Gastrocnemius medialis (tissue), 4 donors: ENCODE measurements around the gene ATG2A.

Experiments used
- POLR2A ChIP-seq, 2 donors: fragments of 450-650 bp; IDR thresholded peaks; one replicate each; pipeline ENCODE4 v1.6.1; 2017; ENCODE audit warnings: antibody characterized with exemption in 2 of 2, mild to moderate bottlenecking in 2 of 2, moderate library complexity in 2 of 2
- TF ChIP-seq, protein P1 (sequence below), 5 experiments: fragments of 450-650 bp in 3 of 5; fragments of 200-600 bp in 2 of 5; sonication (generic) in 2 of 5; IDR thresholded peaks in 4 of 5; conservative IDR thresholded peaks in 1 of 5; 1 replicate in 4 of 5; 2 replicates in 1 of 5; pipeline ENCODE4 v1.5.1; 2016 to 2019; ENCODE audit warnings: antibody characterized with exemption in 5 of 5, mild to moderate bottlenecking in 3 of 5, moderate library complexity in 3 of 5

DNA sequence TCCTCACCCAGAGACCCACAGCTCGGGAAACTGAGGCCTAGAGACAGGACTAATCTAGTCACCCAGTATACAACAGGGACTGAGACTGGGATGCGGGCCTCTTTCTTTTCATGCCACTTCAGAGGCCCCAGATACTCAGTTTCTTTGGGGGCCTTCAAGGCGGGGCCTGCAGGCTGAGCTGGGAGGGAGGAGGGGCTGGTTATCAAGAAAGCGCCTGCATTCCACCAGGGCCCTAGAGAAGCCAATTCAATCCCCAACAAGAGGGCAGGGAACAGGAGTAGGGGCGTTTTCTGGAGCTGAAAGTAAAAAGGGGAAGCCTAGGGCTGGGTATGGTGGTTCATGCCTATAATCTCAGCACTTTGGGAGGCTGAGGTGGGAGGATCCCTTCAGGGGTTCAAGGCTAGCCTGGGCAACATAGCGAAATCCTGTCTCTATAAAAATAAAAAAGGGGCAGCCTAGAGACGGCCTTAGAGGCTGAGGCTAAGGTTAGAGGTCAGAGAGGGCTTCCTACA, 1.6 kb downstream of the ATG2A start:
- TF ChIP-seq POLR2A (IDR thresholded peaks at IDR 0.05), result no peak
- TF ChIP-seq, protein P1, sequence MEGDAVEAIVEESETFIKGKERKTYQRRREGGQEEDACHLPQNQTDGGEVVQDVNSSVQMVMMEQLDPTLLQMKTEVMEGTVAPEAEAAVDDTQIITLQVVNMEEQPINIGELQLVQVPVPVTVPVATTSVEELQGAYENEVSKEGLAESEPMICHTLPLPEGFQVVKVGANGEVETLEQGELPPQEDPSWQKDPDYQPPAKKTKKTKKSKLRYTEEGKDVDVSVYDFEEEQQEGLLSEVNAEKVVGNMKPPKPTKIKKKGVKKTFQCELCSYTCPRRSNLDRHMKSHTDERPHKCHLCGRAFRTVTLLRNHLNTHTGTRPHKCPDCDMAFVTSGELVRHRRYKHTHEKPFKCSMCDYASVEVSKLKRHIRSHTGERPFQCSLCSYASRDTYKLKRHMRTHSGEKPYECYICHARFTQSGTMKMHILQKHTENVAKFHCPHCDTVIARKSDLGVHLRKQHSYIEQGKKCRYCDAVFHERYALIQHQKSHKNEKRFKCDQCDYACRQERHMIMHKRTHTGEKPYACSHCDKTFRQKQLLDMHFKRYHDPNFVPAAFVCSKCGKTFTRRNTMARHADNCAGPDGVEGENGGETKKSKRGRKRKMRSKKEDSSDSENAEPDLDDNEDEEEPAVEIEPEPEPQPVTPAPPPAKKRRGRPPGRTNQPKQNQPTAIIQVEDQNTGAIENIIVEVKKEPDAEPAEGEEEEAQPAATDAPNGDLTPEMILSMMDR (IDR thresholded peaks at IDR 0.05 in 4 of 5, conservative IDR thresholded peaks at IDR 0.05 in 1 of 5), result no peak
